IPS-15b (cell line): ENCODE results near the gene CHCHD6.

ENCODE experiments used
- H3K27me3 ChIP-seq: one replicate; pipeline ENCODE4 v1.6.1; 2013; ENCODE audit warnings: low read length; ENCODE audit not compliant: control insufficient read depth, insufficient read depth
- H3K36me3 ChIP-seq: one replicate; pipeline ENCODE4 v1.6.1; 2013; ENCODE audit warnings: low read length; ENCODE audit not compliant: control insufficient read depth, insufficient read depth
- H3K4me1 ChIP-seq: one replicate; pipeline ENCODE4 v1.6.1; 2013; ENCODE audit warnings: mild to moderate bottlenecking, low read length; ENCODE audit not compliant: control insufficient read depth, insufficient read depth
- H3K4me3 ChIP-seq: one replicate; pipeline ENCODE4 v1.5.1; 2013; ENCODE audit warnings: low read depth, low read length
- H3K9ac ChIP-seq: one replicate; pipeline ENCODE4 v1.6.1; 2013; ENCODE audit warnings: low read depth, mild to moderate bottlenecking, low read length
- H3K9me3 ChIP-seq: one replicate; pipeline ENCODE4 v1.6.1; 2013; ENCODE audit warnings: mild to moderate bottlenecking, low read length; ENCODE audit not compliant: control insufficient read depth, insufficient read depth

The CHCHD6 gene

DNA sequence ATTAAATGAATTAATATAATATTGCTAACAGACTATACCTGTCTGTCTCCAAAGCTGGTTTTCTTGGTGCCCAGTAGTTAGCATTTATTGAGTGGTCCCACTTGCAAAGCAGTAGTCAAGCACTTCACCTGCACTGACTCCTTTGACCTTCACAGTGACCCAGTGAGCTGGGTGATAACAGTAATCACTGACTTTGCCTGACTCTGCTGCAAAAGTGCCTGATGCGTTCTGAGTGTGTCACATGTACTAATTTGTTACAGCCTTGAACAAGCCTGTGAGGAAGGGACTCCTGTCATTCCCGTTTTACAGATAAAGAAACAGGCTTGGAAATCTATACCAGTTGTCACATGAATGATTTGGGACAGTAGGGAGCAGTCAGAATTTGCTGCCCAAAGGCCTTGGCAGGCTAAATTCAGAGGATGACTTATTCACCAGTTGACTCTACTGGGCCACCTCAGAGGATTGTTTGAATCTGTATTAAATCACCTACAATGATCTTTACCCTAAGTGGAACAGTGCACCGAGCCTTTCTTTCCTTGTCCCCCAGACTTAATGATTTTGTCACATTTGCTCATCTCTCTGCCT, 162.2 kb downstream of the CHCHD6 start:
- no peaks in the 10 kb centered on the region for H3K4me1 ChIP-seq
- peaks cover 5% of the 10 kb centered on the region for H3K36me3 ChIP-seq
- H3K4me3 ChIP-seq, result no peak overlapping the region
- H3K9me3 ChIP-seq, result no peaks in the 10 kb centered on the region
- H3K27me3 ChIP-seq, result no peaks in the 10 kb centered on the region
- H3K9ac ChIP-seq, result no peak overlapping the region

DNA sequence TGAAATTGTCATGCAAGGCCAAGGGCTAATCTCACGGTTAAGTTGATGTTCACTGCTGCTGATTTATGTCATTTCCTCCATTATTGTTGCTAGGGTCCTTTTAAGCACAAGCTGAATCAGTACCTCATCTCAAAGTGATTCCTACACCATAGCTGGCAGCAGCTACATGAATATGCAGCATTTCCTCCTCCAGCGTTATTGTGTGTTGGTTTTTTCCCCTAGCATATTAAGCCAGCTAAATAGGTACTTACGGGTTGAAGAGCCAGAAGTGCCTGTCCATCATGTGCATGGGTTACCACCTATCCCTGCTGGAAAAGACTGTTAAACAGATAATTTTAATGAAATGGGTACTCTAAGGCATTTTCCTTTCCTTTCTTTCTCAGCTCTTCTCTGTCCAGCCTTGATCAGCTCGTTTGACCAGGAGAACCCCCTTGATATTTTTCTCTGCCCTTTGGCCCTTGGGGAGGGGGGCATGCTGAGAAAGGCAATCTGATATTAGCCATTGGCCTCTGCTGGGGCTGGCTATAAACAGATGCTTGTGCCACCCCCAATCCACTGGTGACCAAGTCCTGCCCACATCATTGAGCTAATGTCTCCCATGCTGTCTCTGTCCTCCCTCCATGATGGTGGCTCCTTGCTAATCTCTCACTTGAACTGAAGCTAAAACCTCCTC, 163.3 kb downstream of the CHCHD6 start:
- no peaks in the 10 kb centered on the region for H3K4me1 ChIP-seq
- no peaks in the 10 kb centered on the region for H3K9me3 ChIP-seq
- peaks cover 5% of the 10 kb centered on the region for H3K36me3 ChIP-seq
- H3K27me3 ChIP-seq, result no peaks in the 10 kb centered on the region
- H3K9ac ChIP-seq, result no peak overlapping the region
- H3K4me3 ChIP-seq, result no peak overlapping the region

DNA sequence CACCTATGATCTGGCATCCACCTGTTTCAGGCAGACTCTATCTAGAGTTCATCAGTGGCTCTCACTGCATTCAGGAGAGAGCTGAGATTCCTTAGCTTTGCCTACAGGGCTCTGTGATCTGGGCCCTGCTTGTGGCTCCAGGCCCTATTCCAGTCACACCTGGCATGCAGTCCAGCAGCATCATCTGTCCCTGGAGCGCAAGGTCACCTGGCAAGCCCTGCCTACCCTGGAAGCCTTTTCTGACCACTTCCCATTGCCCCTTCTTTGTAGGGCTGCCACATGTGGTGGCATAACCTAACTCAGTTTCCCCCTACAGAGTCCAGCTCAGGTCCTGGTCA, 163.8 kb downstream of the CHCHD6 start:
- H3K4me1 ChIP-seq, result no peaks in the 10 kb centered on the region
- H3K9ac ChIP-seq, result no peak overlapping the region
- no peak overlapping the region for H3K4me3 ChIP-seq
- no peaks in the 10 kb centered on the region for H3K27me3 ChIP-seq
- no peaks in the 10 kb centered on the region for H3K9me3 ChIP-seq
- peaks cover 5% of the 10 kb centered on the region for H3K36me3 ChIP-seq

DNA sequence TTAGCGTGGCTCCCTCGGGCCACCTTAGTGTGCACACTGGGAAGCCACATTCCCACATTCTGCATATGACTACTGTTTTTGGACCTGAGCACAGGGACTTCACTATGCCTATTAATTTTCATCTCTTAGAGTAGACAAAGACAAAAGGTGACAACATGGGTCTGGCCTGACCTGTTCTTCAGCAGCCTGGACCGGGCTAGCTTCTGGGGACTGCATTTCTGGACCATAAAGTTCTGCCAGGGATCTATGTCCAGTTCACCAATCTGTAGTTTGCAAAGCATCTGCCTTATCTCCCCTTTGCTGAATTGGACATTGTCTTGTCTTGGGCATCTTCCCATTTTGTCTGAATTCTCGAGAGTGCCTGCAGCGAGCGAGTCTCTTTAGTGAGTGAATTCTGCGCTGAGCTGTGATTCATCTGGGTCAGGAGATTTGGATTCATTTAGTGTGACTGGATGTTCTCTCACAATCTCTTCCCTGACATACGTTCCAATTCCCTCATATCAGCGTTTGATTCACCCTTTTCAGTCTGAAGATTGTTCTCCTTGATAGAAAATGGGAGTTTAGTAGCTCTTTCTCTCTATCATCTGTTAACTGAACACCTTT, 166.7 kb downstream of the CHCHD6 start:
- no peak overlapping the region for H3K9ac ChIP-seq
- no peaks in the 10 kb centered on the region for H3K4me1 ChIP-seq
- no peak overlapping the region for H3K4me3 ChIP-seq
- H3K9me3 ChIP-seq, result no peaks in the 10 kb centered on the region
- no peaks in the 10 kb centered on the region for H3K27me3 ChIP-seq
- H3K36me3 ChIP-seq, result no peaks in the 10 kb centered on the region

DNA sequence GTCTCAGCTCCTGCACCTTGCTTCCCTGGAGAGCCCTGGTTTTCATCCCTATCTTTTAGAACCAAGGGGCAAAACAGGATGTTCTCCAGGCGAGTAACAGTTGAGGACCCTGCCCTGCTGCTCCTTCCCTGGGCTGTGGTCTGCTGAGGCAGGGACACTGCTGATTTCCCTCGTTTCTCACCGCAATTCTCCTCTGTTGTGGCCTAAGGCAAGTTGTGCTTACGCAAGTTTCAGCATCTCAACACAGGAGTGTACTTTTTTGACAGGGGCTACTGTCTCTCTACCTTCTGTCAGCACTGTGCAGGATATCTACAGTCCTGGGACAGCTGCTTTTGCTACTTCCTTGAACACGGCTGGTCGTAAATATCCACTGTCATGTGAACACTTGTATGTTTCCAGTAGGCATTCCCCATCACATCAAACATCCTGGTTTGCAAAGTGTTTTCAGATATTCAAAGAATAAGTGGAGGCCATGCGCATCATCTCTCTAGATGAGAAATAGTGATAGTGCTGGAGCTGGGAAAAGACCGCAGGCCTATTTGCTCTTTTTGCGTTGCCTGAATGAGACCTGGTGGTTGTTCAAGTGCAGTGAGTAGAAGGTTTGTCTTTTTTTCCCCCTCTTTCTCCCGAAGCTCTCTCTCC, 168.8 kb downstream of the CHCHD6 start:
- Histone ChIP-seq H3K27me3 (no peaks in the 10 kb centered on the region), H3K9me3 (no peaks in the 10 kb centered on the region), H3K36me3 (no peaks in the 10 kb centered on the region), H3K4me3 (no peak overlapping the region), H3K4me1 (no peaks in the 10 kb centered on the region), H3K9ac (no peak overlapping the region)

DNA sequence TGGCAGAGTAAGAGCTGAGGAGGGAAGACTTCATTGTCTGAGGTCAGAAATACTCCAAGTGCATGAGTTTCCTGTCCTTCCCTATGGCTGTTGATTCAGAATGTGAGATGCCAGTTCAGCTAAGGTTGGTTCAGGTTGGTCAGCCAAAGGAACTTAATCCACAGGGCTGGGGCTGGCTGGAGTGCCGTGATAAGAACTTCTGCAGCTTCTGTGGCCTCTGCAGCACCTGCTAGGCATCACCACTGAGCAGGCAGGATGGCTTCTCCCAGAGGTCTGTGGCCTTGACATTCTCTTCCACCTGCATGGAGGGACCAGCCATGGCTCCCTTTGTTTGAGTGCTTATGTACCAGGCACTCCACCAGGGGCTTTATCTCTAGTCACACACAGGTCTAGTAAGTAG, 169.4 kb downstream of the CHCHD6 start:
- Histone ChIP-seq H3K4me3 (no peak overlapping the region), H3K9ac (no peak overlapping the region), H3K4me1 (no peaks in the 10 kb centered on the region), H3K27me3 (no peaks in the 10 kb centered on the region), H3K36me3 (no peaks in the 10 kb centered on the region), H3K9me3 (no peaks in the 10 kb centered on the region)

DNA sequence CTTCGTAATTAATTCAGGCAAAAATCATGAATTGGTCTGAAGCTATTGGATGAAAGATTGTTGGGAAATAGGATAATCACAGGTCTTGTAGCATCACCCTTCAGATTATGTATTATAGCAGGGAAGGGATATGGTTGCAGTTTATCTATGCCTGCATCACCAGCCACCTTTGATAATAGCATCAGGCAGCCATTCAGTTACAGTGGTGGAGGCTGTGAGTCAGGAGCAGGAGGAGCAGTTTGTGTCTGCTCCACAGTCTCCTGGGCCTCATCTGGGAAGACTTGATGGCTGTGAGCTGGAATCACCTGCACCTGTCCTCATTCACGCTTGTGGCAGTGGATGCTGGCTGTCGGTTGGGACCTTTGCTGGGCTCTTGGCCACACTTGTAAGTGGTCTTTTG, 174.6 kb downstream of the CHCHD6 start:
- Histone ChIP-seq H3K9me3 (no peaks in the 10 kb centered on the region), H3K27me3 (no peaks in the 10 kb centered on the region), H3K4me3 (no peak overlapping the region), H3K9ac (no peak overlapping the region), H3K4me1 (no peaks in the 10 kb centered on the region), H3K36me3 (no peaks in the 10 kb centered on the region)

DNA sequence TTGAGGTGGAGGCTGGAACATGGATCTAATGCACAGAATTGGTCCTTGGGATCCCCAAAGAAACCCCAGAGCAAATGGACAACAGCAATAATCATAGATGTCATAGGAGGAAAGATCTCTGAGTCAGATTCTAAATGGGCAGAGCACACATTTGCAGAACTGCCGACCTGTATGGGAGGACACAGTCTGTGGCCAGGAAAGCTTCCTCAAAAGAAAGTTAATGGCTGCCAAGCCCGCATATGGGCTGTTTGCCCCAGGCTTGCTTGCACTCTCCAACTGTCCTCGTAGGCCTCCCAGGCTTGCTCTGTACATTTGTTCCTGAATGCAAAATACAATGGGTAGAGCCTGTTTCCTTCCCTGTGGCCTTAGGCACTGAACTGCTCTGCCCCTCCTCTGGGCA, 176.9 kb downstream of the CHCHD6 start:
- Histone ChIP-seq H3K27me3 (no peaks in the 10 kb centered on the region), H3K36me3 (no peaks in the 10 kb centered on the region), H3K9ac (no peak overlapping the region), H3K4me3 (no peak overlapping the region), H3K4me1 (no peaks in the 10 kb centered on the region), H3K9me3 (no peaks in the 10 kb centered on the region)

DNA sequence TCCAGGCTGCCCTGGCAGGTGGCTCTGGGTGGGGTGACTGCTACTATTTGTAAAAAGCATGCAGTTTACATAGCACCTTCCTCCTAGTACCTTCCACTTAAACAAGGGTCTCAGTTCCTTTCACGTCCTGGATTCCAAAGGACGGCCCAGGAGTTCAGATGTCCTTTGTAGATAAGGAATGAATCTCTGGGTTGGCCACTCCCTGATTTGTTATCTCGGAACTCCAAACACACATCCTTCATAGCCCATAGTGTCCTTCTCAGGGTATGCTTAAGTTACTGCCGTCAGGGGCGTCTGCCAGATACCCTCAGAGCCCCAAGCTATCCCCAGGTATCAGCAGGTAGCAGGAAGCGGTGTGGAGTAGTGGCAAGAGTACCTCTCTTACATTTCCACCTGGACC, 177.8 kb downstream of the CHCHD6 start:
- H3K9ac ChIP-seq, result no peak overlapping the region
- no peaks in the 10 kb centered on the region for H3K4me1 ChIP-seq

DNA sequence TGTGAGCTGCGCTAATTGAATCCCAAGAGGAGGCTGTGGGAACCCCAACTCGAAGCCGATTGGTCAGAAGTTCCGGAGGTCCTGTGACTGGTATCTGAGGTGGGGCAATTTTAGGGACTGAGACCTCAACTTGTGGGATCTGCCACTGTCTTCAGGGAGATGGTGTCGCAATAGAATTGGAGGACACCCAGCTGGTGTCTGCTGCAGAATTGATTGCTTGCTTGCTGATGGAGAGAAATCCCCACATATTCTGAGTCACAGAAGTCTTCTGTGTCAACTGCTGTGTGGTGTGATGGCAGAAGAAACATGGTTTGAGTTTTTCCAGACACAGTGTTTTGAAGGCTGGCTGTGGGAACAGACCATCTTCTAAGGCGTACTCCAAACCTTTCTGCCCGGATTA, 179.2 kb downstream of the CHCHD6 start:
- Histone ChIP-seq H3K4me1 (no peaks in the 10 kb centered on the region), H3K9ac (no peak overlapping the region), H3K4me3 (no peak overlapping the region), H3K27me3 (no peaks in the 10 kb centered on the region), H3K36me3 (no peaks in the 10 kb centered on the region), H3K9me3 (no peaks in the 10 kb centered on the region)

More for the DNA sequence above, 177.8 kb downstream of the CHCHD6 start:
- no peaks in the 10 kb centered on the region for H3K9me3 ChIP-seq
- H3K36me3 ChIP-seq, result no peaks in the 10 kb centered on the region
- no peak overlapping the region for H3K4me3 ChIP-seq
- H3K27me3 ChIP-seq, result no peaks in the 10 kb centered on the region

DNA sequence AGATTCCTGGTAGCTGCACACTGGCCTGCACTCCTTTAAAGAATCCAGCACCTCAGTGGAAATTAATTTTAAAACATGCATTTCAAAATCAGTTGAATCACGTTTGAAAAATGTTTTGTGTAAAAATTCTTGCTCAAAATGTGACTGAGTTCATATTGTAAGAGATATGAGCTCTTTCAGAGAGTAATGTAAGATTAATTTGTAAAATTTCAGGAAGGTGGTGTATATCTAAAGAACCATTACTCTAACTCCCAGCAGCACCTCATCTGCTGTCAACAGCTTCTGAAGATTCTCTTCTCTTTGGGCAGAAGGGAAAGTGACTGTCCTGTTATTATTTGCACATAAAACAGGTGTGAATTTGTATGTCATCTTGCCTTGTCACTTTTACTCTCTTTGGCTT, 181.4 kb downstream of the CHCHD6 start:
- H3K9me3 ChIP-seq, result no peaks in the 10 kb centered on the region
- no peaks in the 10 kb centered on the region for H3K27me3 ChIP-seq
- H3K36me3 ChIP-seq, result no peaks in the 10 kb centered on the region
- no peak overlapping the region for H3K9ac ChIP-seq
- H3K4me3 ChIP-seq, result no peak overlapping the region
- H3K4me1 ChIP-seq, result no peaks in the 10 kb centered on the region

DNA sequence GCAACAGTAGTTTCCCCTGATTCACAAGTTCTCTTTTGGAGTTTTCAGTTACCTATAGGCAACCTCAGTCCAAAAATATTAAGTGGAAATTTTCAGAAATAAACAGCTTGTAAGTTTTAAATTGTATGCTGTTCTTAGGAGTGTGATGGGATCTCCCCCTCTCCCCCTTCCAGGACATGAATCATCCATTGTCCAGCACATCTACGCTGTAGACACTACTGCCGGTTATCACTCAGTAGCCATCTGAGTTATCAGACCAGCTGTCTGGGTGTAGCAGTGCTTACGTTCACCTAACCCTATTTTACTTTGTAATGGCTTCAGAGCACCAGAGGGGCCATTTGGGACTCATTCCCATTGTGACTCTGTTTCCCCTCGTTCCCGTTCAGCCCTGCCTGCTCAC, 182.2 kb downstream of the CHCHD6 start:
- no peaks in the 10 kb centered on the region for H3K36me3 ChIP-seq
- H3K9me3 ChIP-seq, result no peaks in the 10 kb centered on the region
- no peaks in the 10 kb centered on the region for H3K27me3 ChIP-seq
- H3K9ac ChIP-seq, result no peak overlapping the region
- no peak overlapping the region for H3K4me3 ChIP-seq
- no peaks in the 10 kb centered on the region for H3K4me1 ChIP-seq
